ENCODE results near the gene PPL. TPM values are rescaled to one million over a fixed set of nuclear protein-coding genes. Genes with fewer than 3 reads are reported as not detected.

The PPL gene
- total and polyA plus RNA-seq, 3 donors (not counting 1 experiment from before 2014, with no cell fraction given): 43.0 to 73.2 (median 58.1) TPM

Other genes starting within 250 kb of the PPL start
- 10 to 100 TPM; 13.5 to 26.2 TPM for gene NUDT16L1, start 243.6 kb downstream of the PPL start, total RNA-seq
- 34.3 TPM for gene NUDT16L1, start 243.6 kb downstream of the PPL start, polyA plus RNA-seq
- gene ANKS3, start 202.9 kb downstream of the PPL start, total RNA-seq: 10 to 100 TPM; 14.5 to 24.3 TPM
- 9.4 TPM for gene ANKS3, start 202.9 kb downstream of the PPL start, polyA plus RNA-seq
- gene DNAAF8, start 202.6 kb downstream of the PPL start, total RNA-seq: under 1 TPM; 0.17 to 0.71 TPM
- 0.51 TPM for gene DNAAF8, start 202.6 kb downstream of the PPL start, polyA plus RNA-seq
- gene ZNF500, start 170.0 kb downstream of the PPL start, total RNA-seq: 10 to 100 TPM; 13.0 to 14.2 TPM
- gene ZNF500, start 170.0 kb downstream of the PPL start, polyA plus RNA-seq: 4.0 TPM
- not detected for gene SEPTIN12, start 148.8 kb downstream of the PPL start, total RNA-seq
- gene SEPTIN12, start 148.8 kb downstream of the PPL start, polyA plus RNA-seq: not detected
- gene SMIM22, start 141.8 kb downstream of the PPL start, total RNA-seq: 1 to 10 TPM in 1 of 2 donors, not detected in 1; 1.0 TPM
- gene SMIM22, start 141.8 kb downstream of the PPL start, polyA plus RNA-seq: 3.4 TPM
- 10 to 100 TPM; 27.0 to 33.8 TPM for gene ROGDI, start 134.5 kb downstream of the PPL start, total RNA-seq
- 24.5 TPM for gene ROGDI, start 134.5 kb downstream of the PPL start, polyA plus RNA-seq
- gene GLYR1, start 89.9 kb downstream of the PPL start, total RNA-seq: 10 to 100 TPM; 38.0 to 67.7 TPM
- gene GLYR1, start 89.9 kb downstream of the PPL start, polyA plus RNA-seq: 31.3 TPM
- gene UBN1, start 89.7 kb downstream of the PPL start, total RNA-seq: 10 to 100 TPM; 23.7 to 37.2 TPM
- 16.5 TPM for gene UBN1, start 89.7 kb downstream of the PPL start, polyA plus RNA-seq
- under 1 TPM in 1 of 2 donors, not detected in 1; under 0.01 TPM for gene SEC14L5, start 21.2 kb upstream of the PPL start, total RNA-seq
- 0.03 TPM for gene SEC14L5, start 21.2 kb upstream of the PPL start, polyA plus RNA-seq
- 10 to 100 TPM; 10.3 to 16.8 TPM for gene NAGPA, start 96.8 kb upstream of the PPL start, total RNA-seq
- 7.6 TPM for gene NAGPA, start 96.8 kb upstream of the PPL start, polyA plus RNA-seq
- not detected for gene C16orf89, start 128.8 kb upstream of the PPL start, total RNA-seq
- not detected for gene C16orf89, start 128.8 kb upstream of the PPL start, polyA plus RNA-seq
- gene ALG1, start 134.7 kb upstream of the PPL start, total RNA-seq: 10 to 100 TPM; 24.3 to 29.5 TPM
- 29.5 TPM for gene ALG1, start 134.7 kb upstream of the PPL start, polyA plus RNA-seq
- 10 to 100 TPM; 11.7 to 19.2 TPM for gene EEF2KMT, start 160.6 kb upstream of the PPL start, total RNA-seq
- gene EEF2KMT, start 160.6 kb upstream of the PPL start, polyA plus RNA-seq: 16.5 TPM